GM21576 (cell line): ENCODE results near the gene ENTHD1.

Experiments
- ATAC-seq: cut with Tn5 transposase; IDR thresholded peaks from one replicate; pipeline ENCODE4 v1.9.1; 2021; ENCODE audit warnings: mild to moderate bottlenecking, moderate library complexity; ENCODE audit not compliant: unreplicated experiment

The ENTHD1 gene, protein sequence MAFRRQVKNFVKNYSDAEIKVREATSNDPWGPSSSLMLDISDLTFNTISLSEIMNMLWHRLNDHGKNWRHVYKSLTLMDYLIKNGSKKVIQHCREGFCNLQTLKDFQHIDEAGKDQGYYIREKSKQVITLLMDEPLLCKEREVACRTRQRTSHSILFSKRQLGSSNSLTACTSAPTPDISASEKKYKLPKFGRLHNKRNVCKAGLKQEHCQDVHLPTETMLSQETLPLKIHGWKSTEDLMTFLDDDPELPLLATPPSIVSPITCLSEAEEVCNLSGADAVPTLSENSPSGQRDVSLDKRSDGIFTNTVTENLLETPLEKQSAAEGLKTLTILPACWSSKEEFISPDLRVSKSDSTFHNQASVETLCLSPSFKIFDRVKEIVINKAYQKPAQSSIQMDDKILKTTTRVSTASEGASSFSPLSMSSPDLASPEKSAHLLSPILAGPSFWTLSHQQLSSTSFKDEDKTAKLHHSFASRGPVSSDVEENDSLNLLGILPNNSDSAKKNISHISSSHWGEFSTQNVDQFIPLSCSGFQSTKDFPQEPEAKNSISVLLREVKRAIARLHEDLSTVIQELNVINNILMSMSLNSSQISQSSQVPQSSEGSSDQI

DNA sequence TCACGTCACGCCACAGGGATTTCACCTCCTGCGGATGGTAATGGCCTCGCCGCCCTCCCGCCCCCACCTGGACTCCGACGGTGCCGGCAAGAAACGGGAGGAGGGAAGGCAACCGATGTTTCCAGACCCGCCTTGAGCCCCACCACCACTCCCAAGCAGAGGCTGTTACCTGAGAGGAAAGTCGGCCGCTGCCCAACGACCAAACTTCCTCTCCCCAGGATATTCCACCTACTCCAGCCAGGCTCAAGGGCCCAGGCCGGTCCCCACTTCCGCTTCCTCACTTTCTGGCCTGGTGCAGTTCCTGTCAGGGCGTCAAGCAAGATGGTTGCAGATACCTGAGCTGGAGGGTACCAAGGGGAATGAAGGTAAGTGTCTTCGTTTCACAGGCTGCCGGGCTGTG, at the start of gene ENTHD1:
Gene ENTHD1 (minus strand): TSS at position 235 of the 400 bp plus-strand sequence. CDS start 6,012 bp downstream, outside the sequence.
- no peak for ATAC-seq

DNA sequence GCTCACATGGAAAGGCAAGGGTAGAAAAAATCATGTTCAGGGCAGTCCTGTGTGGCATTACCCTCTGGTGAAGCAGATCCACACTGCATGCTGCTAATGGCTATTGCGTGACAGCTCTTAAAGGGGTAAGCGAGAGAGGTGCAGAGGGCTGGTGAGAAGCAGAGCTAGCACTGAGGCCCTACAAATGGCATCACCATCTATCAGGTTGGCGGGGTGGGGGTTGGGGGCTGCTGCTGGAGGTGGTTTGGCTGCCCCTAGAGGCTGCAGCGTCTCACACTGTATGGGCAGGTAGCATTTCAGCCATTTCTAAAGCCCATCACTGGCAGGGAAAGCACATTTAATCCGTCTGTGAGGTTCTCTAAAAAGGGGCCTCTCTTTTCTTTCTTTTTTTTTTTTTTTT, 49.8 kb upstream of the ENTHD1 start:
- no peak for ATAC-seq

DNA sequence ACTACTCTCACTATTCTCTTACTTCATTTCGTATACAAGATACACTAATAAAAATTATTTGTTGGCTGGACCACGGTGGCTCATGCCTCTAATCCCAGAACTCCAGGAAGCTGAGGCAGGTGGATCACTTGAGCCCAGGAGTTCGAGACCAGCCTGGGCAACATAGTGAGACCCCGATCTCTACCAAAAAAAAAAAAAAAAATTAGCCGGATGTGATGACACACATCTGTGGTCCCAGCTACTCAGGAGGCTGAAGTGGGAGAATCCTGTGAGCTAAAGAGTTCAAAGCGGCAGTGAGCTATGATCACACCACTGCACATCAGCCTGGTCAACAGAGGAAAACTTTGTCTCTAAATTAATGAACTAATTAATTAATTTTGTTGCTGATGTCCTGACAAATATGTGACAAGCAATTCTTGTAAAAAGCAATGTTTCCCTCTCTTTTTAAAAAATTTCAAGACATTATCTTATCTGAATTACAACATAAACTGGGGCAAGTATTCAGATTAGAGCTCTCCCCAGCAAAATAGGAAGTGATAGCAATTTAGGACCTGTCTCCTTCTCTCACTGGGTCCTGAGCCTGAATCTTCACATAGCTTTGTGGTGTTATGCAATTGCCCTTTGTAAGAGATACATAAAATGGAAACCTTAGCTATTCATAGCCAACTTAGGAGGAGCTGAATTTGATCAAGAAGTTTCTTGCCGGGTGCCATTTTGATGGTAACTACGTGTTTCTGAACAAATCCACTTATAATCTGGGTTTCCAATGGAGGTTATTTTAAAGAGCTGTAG, 49.1 kb upstream of the ENTHD1 start:
- no peak for ATAC-seq

DNA sequence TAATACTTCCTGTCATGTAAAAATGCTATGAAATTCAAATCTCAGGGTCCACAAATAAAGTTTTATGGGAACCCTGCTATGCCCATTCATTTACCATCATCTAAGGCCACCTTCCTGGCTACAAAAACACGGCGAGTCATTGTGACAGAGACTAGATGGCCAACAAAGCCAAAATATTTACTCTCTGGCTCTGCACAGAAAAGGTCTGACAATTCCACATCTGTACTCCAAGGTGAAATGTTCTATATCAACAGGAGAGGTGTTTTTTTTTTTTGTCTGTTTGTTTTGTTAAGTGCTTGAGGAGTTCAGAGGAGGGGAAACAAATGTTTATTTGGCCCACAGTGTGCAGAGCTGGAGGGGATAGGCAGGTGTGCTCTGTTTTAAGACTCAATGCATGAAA, 48.0 kb upstream of the ENTHD1 start:
- no peak for ATAC-seq

DNA sequence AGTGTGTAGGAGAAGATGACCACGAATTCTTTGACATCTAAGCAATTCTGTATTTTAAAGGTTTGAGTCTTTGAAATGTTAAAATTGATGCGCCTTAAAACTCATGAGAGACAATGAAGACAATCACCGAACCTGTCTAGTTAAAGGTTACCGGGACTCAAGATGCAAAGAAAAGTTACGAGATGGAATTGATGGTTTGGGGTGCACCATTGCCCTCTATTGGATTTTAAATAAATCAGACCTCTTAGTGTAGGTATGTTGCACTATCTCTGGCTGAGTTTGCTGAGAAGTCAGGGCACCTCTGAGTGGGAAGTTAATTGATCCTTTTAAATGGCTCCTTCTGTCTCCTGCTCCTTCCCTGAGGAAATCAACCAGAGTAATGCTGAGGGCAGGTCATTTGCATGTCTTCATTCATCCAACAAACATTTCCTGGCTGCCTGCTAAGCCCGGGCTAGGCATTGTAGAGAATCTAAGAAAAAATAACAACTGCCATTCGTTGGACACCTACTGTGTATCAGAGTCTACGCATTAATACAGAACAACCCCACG, 47.3 kb upstream of the ENTHD1 start:
- no peak for ATAC-seq

DNA sequence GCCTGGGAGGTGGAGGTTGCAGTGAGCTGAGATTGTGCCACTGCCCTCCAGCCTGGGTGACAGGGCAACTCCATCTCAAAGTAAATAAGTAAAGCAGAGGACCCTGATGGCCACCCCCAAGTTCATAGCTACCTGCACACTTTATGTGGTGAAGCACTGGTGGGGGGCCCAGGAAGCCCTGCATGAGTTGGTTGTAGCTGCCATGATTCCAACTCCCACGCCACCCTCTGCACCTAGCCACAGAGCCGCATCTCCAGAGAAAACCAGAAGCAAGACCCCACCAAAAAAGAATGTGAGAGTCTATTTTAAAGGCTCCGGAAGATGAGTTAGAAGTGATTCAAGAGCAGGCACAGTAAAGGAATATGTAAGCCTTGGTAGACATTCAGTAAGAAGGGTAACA, 46.3 kb upstream of the ENTHD1 start:
- no peak for ATAC-seq

DNA sequence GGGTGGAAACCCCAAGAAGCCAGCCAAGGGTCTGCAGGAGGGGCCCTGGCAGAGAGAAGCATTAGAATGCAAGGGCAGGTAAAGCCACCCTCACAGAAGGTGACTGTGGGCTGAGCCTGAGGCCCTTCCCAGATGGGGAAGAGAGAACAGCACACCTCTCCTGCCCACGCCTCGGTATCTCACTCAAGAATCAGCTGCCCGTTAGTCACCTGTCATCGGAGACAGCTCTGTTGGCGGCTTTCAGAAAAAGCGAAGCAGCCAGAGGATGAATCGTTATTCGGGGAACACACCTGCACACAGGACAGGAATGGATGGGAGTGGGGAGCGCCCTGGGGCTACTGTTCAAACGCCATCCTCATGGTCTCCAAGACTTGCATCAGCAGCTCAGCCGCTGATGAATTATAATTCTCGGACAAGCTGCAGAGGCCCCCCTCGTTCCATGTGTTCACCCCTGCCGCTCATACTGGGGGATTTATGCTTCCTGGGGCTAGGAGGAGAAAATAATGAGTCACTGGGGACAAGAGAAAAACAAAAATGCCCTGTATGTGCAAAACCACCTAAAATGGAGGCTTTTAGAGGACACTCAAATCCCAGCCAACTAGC, 45.0 kb upstream of the ENTHD1 start:
- ATAC-seq, result no peak

DNA sequence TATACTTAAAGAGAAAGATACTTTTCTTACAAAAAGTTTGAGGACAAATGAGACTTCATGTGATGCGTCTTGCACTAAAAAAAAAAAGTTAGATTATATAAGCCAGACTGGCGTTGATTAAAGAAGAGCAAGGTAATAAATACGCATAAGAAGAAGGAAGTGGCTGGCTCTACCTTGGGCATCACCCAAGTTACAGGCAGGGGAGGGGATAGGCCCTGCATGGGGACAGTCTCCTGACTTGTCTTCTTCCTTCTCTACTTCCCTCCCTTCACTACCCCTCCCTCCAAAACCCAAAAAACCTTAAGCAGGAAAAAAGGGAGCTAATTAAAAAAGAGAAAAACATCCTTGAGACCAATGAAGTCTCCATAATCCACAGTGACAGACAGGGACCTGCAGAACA, 44.3 kb upstream of the ENTHD1 start:
- ATAC-seq, result no peak

DNA sequence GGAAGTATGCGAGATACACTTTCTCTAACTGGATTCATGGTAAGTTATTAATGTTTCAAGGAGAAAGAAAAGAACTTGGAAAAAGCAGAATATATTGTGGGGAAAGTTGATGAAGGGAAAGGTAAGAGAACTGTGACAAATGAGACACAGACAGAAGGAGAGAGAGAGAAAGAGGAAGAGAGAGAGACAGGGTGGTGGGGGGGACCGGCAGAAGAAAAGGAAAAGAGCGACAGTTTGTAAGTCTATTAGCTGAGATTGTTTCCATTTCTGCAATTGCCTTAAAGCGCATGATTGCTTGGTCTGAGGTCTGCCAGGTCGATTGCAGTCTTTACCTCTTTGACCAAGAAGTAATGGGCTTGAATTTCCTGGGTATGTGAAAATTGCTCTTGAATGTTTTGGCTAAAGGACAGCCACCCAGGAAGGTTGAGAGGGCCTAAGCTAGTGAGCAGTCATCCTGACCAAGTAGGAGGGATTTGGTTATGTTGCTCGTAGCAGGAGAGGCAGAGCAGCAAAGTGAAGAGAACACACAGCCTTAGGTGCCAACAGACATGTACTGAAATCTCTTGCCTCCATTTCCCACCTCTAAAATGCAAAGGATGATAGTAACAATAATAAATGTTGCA, 43.1 kb upstream of the ENTHD1 start:
- ATAC-seq, result no peak

DNA sequence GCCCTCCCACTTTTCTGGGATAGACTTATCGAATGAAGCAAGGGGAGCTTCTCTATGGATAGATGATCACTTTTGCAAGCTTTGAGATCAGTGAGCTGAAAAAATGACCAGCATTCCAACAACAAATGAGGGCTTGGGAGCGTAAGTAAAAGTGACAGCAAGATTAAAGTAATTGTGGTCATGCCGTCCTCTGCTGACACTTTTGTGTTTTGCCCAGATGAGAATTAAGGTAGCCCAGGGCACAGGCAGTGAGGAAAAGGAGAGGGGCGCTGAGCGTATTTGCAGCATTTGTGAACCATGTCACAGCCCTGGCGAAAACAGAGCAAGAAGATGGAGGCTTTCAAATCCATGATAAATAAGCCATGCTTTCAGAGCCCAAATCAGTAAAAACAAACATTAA, 42.1 kb upstream of the ENTHD1 start:
- no peak for ATAC-seq

DNA sequence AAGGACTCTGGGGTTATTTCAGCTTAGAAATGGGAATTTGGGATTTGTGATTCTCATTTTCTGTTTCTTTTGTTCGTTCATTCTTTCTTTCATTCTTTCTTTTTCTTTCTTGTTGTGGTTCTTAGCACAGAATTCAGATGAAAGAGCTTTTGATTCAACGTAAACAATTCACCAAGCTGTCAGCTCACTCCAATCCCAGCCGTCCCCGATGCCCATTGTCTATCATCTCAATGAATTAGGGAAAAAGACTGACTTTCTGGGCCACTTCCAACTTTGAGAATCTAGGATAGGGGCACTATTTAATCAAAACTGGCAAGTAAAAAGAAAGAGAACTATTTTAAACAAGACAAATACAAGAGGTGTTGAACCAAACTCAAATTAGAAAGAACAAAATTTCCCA, 41.6 kb upstream of the ENTHD1 start:
- no peak for ATAC-seq

DNA sequence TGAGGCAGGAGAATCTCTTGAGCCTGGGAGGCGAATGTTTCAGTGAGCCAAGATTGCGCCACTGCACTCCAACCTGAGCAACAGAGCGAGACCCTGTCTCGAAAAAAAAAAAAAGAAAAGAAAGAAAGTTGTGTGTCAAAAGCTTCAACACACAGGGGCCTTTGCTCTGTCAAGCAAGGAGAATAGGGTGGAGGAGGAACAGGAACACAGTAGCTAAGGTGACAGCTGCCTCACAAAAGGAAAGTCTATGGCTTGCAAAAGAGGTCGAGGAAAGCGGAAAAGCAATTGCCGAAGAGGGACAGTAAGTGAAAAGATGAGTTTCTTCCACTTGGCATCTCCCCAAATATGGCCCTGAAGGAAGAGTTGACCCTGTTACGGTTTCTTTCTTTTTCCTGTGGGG, 40.2 kb upstream of the ENTHD1 start:
- no peak for ATAC-seq

DNA sequence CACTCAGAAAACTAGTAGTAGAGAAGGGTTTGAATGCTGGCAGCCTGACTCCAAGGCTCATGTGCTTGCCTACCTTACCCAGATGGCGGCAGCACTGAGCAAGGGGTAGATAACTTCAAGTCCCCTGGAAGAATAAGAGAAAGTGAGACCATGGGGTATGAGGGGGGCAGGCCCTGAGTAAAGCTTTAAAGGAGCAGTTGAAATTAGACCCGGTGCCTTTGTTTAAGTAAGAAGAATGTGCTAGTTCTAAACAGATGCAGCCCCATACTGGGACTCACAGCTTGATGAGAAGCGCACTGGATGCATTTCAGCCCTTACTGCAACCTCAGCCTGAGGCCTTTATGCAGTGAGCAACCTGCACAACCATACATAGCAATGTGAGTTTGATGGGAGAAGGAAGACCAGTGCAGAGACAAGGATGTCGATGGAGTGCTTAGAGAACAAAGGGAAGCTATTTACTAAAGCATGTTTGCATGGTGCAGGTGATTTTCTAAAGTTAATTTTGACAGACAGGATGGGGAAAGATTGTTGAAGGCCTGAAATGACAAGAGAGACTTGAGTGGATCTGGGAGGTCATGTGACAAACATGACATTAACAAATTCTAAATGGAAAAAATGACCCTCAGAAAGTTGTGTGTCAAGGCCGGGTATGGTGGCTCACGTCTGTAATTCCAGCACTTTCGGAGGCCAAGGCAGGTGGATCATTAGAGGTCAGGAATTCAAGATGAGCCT, 39.5 kb upstream of the ENTHD1 start:
- ATAC-seq, result no peak

DNA sequence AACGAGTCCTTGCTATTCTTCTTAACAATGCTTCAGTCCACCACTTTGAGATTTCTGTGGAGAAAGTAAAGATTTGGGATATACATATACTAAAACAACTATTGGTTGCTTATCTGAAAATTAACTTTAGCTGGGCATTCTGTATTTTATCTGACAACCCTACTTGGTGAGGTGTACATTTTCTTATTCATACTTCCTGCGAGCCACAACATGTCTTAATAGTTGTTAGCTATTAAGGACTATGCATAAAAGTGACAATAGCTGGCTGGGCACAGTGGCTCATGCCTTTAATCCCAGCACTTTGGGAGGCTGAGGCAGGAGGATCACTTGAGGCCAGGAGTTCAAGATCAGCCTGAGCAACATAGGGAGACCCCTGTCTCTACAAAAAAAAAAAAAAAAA, 38.6 kb upstream of the ENTHD1 start:
- ATAC-seq, result no peak

DNA sequence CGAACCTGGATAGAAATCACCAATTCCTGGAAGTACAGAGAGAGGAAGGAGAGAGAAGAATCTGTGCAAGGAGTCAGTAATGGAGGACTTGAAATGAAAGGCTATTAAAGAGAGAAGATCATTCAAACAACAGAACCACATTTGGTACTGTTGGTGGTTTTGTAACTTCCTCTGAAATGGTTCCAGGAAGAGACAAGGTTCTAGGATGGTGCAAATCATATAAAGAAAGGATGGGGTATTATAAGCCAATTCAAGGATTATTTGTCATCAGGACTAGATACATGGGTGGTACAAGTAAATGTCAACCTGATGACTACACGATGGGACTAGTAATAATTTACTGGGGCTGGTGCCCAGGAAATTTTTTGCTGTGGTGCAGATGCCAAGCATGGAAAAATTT, 37.7 kb upstream of the ENTHD1 start:
- ATAC-seq, result no peak

DNA sequence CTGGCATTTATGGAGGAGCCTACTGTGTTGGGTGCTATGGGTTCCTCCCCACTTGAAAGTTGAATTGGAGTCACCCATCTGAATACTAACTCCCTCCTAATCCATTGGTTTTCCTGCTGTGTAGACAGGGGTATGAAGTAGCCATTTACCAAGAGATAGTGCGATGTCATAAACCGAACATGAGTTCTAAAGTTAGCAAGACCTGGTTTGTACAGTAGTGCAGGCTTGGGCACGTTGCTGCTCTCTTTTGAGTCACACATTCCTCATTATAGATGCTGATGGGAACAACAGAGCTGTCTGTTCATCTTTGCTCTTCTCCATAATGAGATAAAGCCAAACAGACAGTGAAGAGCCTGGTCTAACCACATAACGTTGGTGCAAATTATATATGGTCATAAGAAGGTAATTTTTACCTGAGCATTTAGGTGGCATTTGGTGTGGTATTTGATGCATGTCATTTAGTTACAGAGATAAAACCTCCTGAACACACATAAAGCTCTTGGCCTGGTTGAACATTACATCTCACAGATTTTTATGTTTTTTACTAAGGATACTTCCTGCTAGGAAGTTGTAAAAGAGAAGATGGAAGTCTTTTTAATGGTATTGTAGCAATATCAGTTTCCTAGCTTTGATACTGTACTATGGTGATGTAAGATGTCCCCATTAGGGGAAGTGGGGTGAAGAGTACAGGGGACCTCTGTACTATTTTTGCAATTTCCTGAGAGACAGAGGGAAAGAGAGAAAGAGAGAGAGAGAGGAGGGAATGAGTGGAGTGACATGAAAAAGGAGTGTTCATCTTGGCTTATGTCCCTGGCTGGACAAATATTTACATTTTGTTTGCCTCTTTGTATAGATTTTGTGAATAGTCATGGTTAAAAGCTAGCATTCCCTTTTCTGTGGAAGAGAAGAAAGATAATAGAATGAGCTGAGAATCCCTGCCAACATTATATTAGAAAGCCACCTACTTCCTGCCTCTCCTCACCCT, 35.3 kb upstream of the ENTHD1 start:
- ATAC-seq, result no peak

DNA sequence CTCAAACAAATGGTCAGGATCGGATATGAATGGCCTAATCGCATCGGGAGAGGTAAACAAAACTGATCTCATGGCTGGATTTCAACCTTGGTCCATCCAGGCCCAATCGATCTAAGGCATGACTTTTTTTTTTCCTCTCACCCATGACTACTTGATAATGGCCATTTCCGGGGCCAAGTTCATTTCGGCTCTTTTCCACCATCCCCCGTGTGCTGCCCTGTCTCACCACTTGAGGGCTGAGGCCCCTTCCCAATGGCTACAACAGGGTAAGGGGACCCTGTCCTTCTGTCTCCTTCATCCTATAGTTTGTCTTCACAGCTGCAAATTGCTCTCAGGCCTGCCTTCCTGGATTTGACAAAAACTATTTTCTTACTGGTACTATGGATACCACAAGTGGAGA, 34.0 kb upstream of the ENTHD1 start:
- no peak for ATAC-seq

DNA sequence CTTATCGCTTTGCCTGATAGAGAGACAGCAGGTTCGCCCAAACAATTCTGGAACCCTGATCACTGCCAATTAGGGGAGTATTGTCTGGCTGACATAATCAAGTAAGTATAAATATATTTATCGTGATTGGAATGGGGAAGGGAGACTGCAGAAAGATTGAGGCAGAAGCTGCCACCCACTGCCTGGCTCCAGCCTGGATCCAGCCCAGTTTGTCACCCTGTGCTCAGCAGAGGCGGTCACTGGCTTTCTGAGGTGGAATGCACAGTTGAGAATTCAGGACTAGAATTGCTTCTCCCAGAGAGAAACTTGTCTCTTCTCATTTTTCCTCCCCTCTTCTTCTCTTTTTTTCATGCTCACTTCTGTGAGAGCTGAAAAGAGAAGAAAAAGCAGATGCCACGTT, 33.2 kb upstream of the ENTHD1 start:
- ATAC-seq, result no peak
